HG02973 (cell line): Measurements from ENCODE around the gene KCNMB4.
"Not testable (repeated sequence)": the region's sequence is repeated elsewhere in the genome, so short reads cannot be mapped to it uniquely, and the experiment has no call there.

Experiments
- ATAC-seq: cut with Tn5 transposase; IDR thresholded peaks from one replicate; pipeline ENCODE4 v1.9.1; 2021; ENCODE audit warnings: moderate library complexity; ENCODE audit not compliant: unreplicated experiment

KCNMB4 gene

DNA sequence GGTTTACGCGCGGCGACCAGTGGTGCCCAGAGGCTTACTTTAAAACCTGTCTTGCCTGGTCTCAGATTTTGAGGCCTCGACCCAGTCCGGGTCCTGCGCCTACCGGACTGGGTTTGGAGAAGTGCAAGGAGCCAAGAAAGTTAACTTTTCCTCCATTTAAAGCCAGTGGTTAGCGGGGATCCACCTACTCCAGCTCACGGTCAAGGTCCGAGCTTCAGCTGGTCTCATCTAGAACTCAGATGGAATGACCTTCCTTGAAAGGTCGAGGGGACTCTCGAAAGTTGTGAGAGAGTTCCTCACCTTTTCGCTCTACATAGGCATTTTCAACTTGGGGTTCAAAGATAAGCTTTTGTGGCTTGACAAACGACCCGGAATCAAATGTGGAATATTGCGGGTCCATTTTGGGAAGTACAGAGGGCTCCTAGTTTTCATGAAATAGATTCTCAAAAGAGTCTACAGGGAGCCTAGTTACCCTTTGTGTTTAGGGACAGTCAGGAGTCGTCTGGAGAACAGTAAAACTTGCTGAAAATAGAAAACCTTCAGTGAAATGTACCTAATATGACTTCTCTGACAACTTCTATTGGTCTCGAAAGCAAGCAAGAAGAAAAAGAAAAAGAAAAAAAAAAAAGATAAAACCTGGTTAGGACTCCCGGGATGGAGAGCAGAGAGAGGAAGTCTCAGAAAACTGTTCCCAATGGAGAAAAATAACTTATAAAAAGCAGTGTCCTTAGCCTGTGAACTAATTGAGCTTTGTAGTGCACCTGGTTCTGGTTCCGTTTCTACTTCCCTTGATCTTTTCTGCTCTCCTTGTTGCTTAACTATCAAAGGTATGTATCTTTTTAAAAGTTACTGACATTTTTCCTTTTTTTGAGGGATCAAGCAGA lies 1.4 kb downstream of the KCNMB4 start:
- no peak for ATAC-seq

GRCh38 chr12:70372881-70373280 lies 6.8 kb downstream of the KCNMB4 start:
- no peak for ATAC-seq

- no peak for ATAC-seq
Measured at GRCh38 chr12:70379846-70380245, 13.8 kb downstream of the KCNMB4 start.

GRCh38 chr12:70383484-70383883 lies 17.4 kb downstream of the KCNMB4 start:
- ATAC-seq, result no peak

DNA sequence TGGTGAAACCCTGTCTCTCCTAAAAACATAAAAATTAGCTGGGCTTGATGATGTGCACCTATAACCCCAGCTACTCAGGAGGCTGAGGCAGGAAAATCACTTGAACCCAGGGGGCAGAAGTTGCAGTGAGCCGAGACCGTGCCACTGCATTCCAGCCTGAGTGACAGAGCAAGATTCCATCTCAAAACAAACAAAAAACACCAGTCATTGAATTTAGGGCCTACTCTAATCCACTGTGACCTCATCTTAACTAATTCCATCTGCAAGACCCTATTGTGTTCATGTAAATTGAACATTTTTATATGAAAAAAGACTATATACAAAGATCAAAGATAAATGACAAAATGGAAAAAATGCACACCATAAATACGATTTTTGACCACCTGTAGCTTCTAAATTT lies 17.8 kb downstream of the KCNMB4 start:
- no peak for ATAC-seq

DNA sequence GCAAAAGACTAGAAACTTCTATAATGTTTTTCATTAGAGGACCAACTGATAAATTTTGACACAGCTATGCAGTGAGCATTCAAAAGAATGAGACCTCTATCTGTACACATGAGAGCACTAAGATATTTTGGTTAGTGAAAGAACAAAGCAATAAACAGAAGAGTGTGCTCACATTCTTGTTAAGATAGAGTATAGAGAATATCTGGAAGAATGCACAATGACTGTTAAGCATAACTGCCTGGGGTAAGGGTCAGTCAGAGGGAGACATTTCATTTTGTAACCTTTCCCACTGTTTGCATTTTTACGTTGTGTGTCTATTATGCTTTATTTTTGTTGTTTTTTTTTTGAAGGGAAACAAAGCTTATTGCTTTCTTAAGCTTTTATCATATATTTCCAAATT lies 20.7 kb downstream of the KCNMB4 start:
- ATAC-seq, result no peak

DNA sequence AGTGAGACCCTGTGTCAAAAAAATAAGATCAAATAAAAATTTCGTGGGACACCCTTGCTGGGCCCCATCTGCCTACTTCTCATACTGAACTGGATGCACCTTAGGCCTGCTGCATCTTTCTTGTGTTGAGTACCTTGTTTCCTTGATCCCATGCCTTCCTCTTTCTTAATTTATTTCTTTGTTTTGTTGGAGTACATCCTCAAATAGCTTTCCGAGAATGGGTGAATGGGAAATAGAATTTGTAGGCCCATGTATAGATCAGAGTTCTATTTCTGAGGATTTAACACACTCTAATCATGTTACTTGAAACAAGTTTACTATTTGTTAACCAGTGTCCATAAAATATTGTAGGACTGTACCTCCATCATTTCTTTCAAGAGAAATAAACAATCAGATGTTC lies 23.6 kb downstream of the KCNMB4 start:
- no peak for ATAC-seq

GRCh38 chr12:70392631-70393030 lies 26.5 kb downstream of the KCNMB4 start:
- not testable (repeated sequence) for ATAC-seq

DNA sequence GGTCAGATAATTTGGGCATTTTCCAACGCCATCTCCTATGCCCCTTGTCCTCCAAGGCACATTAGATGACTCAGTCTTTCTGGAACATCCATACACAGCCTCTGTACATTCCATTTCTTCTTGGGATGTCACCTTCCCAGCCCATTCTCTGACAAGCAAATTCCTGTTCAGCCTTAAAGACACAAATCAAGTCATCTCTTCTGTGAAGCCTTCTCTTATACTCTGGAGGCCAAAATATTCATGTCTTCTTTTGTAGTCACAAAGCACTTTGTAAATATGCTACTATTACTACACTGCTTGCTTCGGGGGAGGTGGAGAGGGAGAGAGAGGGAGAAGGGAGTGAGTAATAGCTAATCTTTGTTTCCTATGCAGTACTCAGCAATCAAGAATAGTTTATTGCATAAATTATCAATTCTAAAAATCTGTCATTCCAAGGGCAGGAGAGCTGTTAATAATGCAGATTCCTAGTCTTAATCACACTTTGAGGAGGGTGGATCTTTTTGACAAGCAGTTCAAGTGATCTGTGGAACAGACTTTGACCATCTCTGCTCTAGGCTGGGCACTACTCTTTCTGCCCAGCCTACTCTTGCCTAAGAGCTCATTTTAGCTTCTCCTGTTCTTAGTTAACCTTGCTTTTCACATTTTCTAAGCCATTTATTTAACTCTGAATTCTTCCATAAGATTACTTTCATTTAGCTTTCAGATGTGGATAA lies 27.9 kb downstream of the KCNMB4 start:
- ATAC-seq, result no peak

DNA sequence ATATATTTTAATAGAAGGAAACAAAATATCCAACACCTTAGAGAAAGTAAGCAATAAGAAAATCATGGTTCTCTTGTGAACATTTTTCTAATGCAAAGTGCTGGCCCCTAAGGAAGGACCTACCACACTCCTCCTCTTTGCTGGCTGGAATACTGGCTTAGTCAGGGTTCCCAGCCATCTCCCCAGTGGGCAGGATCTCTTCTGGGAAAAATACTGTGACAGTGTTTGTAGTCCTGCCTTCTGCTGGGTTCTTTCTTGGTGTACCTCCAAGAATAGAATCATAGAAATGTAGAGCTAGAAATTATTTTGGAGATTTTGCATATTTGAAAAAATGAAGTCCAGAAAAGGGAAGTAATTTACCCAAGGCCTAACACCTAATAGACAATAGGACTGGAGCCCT lies 31.9 kb downstream of the KCNMB4 start:
- ATAC-seq, result no peak

- ATAC-seq, result no peak
Measured at GRCh38 chr12:70398862-70399261, 32.8 kb downstream of the KCNMB4 start.

- ATAC-seq, result no peak
Measured at GRCh38 chr12:70399311-70399710, 33.2 kb downstream of the KCNMB4 start.

- no peak for ATAC-seq
Measured at GRCh38 chr12:70400124-70400523, 34.0 kb downstream of the KCNMB4 start.

GRCh38 chr12:70402597-70402996 lies 36.5 kb downstream of the KCNMB4 start:
- ATAC-seq, result no peak

GRCh38 chr12:70403826-70404225 lies 37.7 kb downstream of the KCNMB4 start:
- no peak for ATAC-seq

- no peak for ATAC-seq
Measured at GRCh38 chr12:70408004-70408790, 42.1 kb downstream of the KCNMB4 start.

DNA sequence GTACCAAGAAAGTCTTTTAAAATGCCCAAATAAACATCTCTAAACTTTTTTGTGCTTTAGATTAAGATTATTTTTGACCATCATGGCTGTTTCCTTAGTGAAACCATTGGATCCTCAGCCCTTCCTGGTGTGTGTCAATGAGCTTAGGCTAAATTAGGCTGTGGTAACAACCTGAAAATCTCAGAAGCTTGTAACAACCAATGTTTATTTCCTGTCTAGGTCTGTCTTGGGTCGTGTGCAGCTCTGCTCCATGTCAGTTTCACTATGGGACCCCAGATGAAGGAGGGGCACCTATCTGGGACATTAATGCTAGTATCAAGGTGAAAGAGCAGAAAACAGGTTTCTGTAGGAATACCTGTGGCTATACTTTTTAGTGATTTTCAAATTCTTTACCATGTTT lies 49.9 kb downstream of the KCNMB4 start:
- ATAC-seq, result no peak

- ATAC-seq, result no peak
Measured at GRCh38 chr12:70417121-70417520, 51.0 kb downstream of the KCNMB4 start.

DNA sequence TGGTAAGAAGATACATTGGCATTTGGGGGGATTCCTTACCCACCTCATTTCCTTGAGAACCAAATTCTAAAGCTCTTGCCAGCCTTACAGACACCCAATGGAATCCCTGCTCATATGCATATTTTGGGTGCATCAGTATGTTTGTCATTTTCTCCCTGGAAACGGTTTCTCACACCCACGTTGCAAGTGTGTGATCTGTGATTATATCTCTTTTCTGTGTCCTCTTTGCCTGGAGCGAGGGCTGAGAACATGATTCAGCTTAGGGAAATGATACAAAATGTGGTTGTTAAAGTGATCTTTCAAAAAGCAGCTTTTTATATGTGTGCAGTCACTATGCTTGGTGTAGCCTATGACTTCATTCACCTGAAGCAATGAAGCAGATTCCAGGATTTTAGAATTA lies 52.0 kb downstream of the KCNMB4 start:
- ATAC-seq, result no peak

- ATAC-seq, result no peak
Measured at GRCh38 chr12:70422631-70423030, 56.5 kb downstream of the KCNMB4 start.

DNA sequence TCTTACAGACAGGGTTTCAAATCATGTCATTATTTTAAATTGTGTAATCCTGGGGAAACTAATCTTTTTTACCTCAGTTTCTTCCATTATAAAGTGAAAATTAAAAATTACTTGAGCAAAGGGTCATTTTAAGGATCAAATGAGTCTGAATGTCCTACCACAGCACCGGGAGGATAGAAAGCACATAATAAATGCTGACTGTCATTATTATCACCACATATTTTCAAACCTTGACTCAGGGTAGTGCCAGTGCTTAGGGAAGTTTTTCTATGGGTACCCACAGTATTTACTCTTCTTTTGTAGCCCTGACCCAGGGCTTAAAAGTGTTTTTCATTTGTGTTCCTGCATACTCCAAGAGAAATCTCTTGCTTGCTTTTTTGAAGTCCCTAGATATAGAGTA lies 60.5 kb downstream of the KCNMB4 start:
- ATAC-seq, result no peak

GRCh38 chr12:70427611-70428010 lies 61.5 kb downstream of the KCNMB4 start:
- no peak for ATAC-seq
